HepG2 (cell line): ENCODE measurements around the gene HTRA3. TPM values are rescaled to one million over a fixed set of nuclear protein-coding genes. Genes with fewer than 3 reads are reported as not detected.

Experiments used
- ATAC-seq: fragments of 200-7000 bp; cut with Tn5 transposase; 3 replicates; pipeline ENCODE4 v1.9.1; 2020; ENCODE audit warnings: mild to moderate bottlenecking, moderate library complexity
- Bru-seq: library from RNA; stranded (reverse); fragments of 400-500 nt; gene quantifications from one replicate; lab custom pipeline; 2021; lab: Mats Ljungman, UMichigan
- BruChase-seq, 2 experiments: library from RNA; stranded (reverse); fragments of 400-500 nt; gene quantifications; one replicate each; lab custom pipeline; 2021; lab: Mats Ljungman, UMichigan
- BruUV-seq: library from RNA; stranded (reverse); fragments of 400-500 nt; replicated peaks from 2 replicates; lab custom pipeline; 2021; lab: Mats Ljungman, UMichigan
- CTCF ChIA-PET: fragments of 300-600 bp; formaldehyde crosslinking; extraction: SDS; loops from one replicate; lab custom pipeline; 2021; ENCODE audit warnings: low total read pairs, inconsistent platforms, low intra/inter-chr PET ratio; lab: Yijun Ruan, JAX
- POLR2A ChIA-PET: fragments of 350-600 bp; sonication (Branson Sonifier 250); formaldehyde crosslinking; loops from one replicate; lab custom pipeline; 2020; ENCODE audit warnings: antibody characterized with exemption, inconsistent platforms; lab: Yijun Ruan, JAX
- DNase-seq: peaks from one replicate; pipeline ENCODE4 v3.0.0-alpha.2; 2015; ENCODE audit warnings: low spot score
- FAIRE-seq: peaks from 3 replicates; lab custom pipeline; 2011; peaks lifted over from hg19 to GRCh38; lab: Jason Lieb, UNC
- H2AFZ ChIP-seq: one replicate; pipeline ENCODE4 v1.6.1; 2011; ENCODE audit warnings: low read length, inconsistent platforms
- H3K27ac ChIP-seq: fragments of 300-600 bp; 3 replicates; pipeline ENCODE4 v1.8.0; 2011; ENCODE audit warnings: mixed run types, mild to moderate bottlenecking, mixed read lengths, low read length, inconsistent platforms; ENCODE audit not compliant: insufficient read depth; ENCODE audit errors: extremely low read length
- H3K27me3 ChIP-seq, 2 experiments: fragments of 200-600 bp in 1 of 2; 2 replicates in 1 of 2; 3 replicates in 1 of 2; pipeline versions ENCODE4 v1.6.0 to v1.8.0; 2011; ENCODE audit warnings: low read length in 2 of 2, mild to moderate bottlenecking in 2 of 2, moderate library complexity in 2 of 2, inconsistent platforms in 1 of 2; ENCODE audit not compliant: insufficient read depth in 2 of 2, control insufficient read depth in 1 of 2
- H3K36me3 ChIP-seq, 2 experiments: fragments of 200-600 bp in 1 of 2; replicated peaks in 1 of 2; 2 replicates in 1 of 2; 3 replicates in 1 of 2; pipeline versions ENCODE4 v1.5.1 to v1.8.0; 2011; ENCODE audit warnings: low read length in 2 of 2, inconsistent platforms in 1 of 2; ENCODE audit not compliant: insufficient read depth in 2 of 2, control insufficient read depth in 1 of 2
- H3K4me1 ChIP-seq: 2 replicates; pipeline ENCODE4 v1.5.1; 2012; ENCODE audit warnings: low read length, inconsistent platforms; ENCODE audit not compliant: insufficient read depth
- H3K4me2 ChIP-seq: 2 replicates; pipeline ENCODE4 v1.6.0; 2011; ENCODE audit warnings: low read depth, low read length, inconsistent platforms
- H3K4me3 ChIP-seq, 3 experiments: fragments of 200-600 bp in 1 of 3; sonication (generic), shearing (Covaris generic) in 1 of 3; replicated peaks in 1 of 3; 2 replicates each; pipeline ENCODE4 v1.5.1; 2011 to 2016; ENCODE audit warnings: low read length in 3 of 3, inconsistent platforms in 2 of 3, low read depth in 2 of 3, mild to moderate bottlenecking in 2 of 3, control low read depth in 1 of 3, mixed read lengths in 1 of 3; ENCODE audit not compliant: insufficient read depth in 1 of 3
- H3K79me2 ChIP-seq: one replicate; pipeline ENCODE4 v1.6.1; 2011; ENCODE audit warnings: low read length, inconsistent platforms; ENCODE audit not compliant: insufficient read depth
- H3K9ac ChIP-seq: 2 replicates; pipeline ENCODE4 v1.6.0; 2011; ENCODE audit warnings: mild to moderate bottlenecking, low read depth, low read length, inconsistent platforms; ENCODE audit not compliant: insufficient read depth
- H3K9me3 ChIP-seq: 2 replicates; pipeline ENCODE4 v1.5.1; 2012; ENCODE audit warnings: mild to moderate bottlenecking, low read length
- H4K20me1 ChIP-seq: 2 replicates; pipeline ENCODE4 v1.6.0; 2011; ENCODE audit warnings: inconsistent platforms, mild to moderate bottlenecking, low read length, moderate library complexity; ENCODE audit not compliant: insufficient read depth
- KMT2A ChIP-seq: sonication (generic); formaldehyde crosslinking; IDR thresholded peaks from 2 replicates; pipeline ENCODE4 v1.4.0; 2020; ENCODE audit warnings: missing genetic modification reagents
- POGK ChIP-seq: sonication (generic); formaldehyde crosslinking; conservative IDR thresholded peaks from 2 replicates; pipeline ENCODE4 v1.8.0; 2022; ENCODE audit warnings: mild to moderate bottlenecking, moderate library complexity, missing genetic modification reagents
- UBTF ChIP-seq: sonication (generic); formaldehyde crosslinking; IDR thresholded peaks from 2 replicates; pipeline ENCODE4 v1.4.0; 2020; ENCODE audit warnings: mild to moderate bottlenecking, missing genetic modification reagents
- ZFP91 ChIP-seq: sonication (generic); formaldehyde crosslinking; IDR thresholded peaks from 2 replicates; pipeline ENCODE4 v1.9.0; 2022; ENCODE audit warnings: missing genetic modification reagents, mild to moderate bottlenecking, borderline replicate concordance
- ZNF687 ChIP-seq: sonication (generic); formaldehyde crosslinking; IDR thresholded peaks from 2 replicates; pipeline ENCODE4 v1.5.1; 2020; ENCODE audit warnings: mild to moderate bottlenecking, missing genetic modification reagents, moderate library complexity
- WGBS: methylation state at CpG from one replicate; pipeline ENCODE4 v1.1.6; 2017; ENCODE audit warnings: low lambda C conversion rate; 5-methylcytosine and 5-hydroxymethylcytosine counted together
- in situ Hi-C: cut with HindIII; loops from 2 replicates; pipeline ENCODE4 v1.10.0; 2017; ENCODE audit warnings: low pct_unique_long_range_greater_than_20kb; ENCODE audit not compliant: extremely low pct_ligation_motif_present
- intact Hi-C: fragments of 100-400 bp; cut with micrococcal nuclease; formaldehyde crosslinking; loops from one replicate; pipeline ENCODE4 v1.10.0; 2022; ENCODE audit not compliant: unreplicated experiment
- long read RNA-seq, 2 experiments: library from RNA in 1 of 2; library from polyadenylated mRNA in 1 of 2; stranded (forward) in 1 of 2; unstranded in 1 of 2; transcript quantifications; one replicate each; pipeline ENCODE4 v2.0.0, GENCODE V29; 2019 to 2022
- polyA minus RNA-seq, 3 experiments: library from RNA; depleted of rRNA, polyadenylated mRNA; stranded (reverse); fragments of >200 nt; gene quantifications; 2 replicates each; pipeline ENCODE4 v1.2.3, GENCODE V29; 2011; ENCODE audit warnings: low replicate concordance in 1 of 3
- polyA plus RNA-seq, 8 experiments: library from polyadenylated mRNA; depleted of rRNA in 3 of 8; stranded (reverse) in 7 of 8; unstranded in 1 of 8; fragments of >200 nt; fragmentation: Illumina TruSeq in 4 of 8; extraction: Trizol in 4 of 8; gene quantifications; 2 replicates each; pipeline versions ENCODE4 v1.2.1 to v1.2.3, GENCODE V29; 2011 to 2016; ENCODE audit warnings: low read depth in 4 of 8, missing spikeins in 1 of 8, mixed read lengths in 1 of 8; ENCODE audit not compliant: insufficient read depth in 1 of 8
- total RNA-seq, 5 experiments: library from RNA; depleted of rRNA; stranded (reverse); fragments of >200 nt; fragmentation: Illumina TruSeq; extraction: Trizol; gene quantifications; 2 replicates each; pipeline ENCODE4 v1.2.3, GENCODE V29; 2016; ENCODE audit warnings: low read depth in 1 of 5

The HTRA3 gene
- total RNA-seq (2016; rRNA removed; fragmentation: Illumina TruSeq; extraction: Trizol) = not detected in 2 replicates
- not detected in 2 replicates for total RNA-seq (2016; cell fraction: cytosol; rRNA removed; fragmentation: Illumina TruSeq; extraction: Trizol; ENCODE audit: low read depth)
- total RNA-seq (2016; cell fraction: insoluble cytoplasmic fraction; rRNA removed; fragmentation: Illumina TruSeq; extraction: Trizol) = 0.04 TPM in 1 of 2 replicates, not detected in the other
- not detected in 2 replicates for total RNA-seq (2016; cell fraction: membrane; rRNA removed; fragmentation: Illumina TruSeq; extraction: Trizol)
- total RNA-seq (2016; cell fraction: nucleus; rRNA removed; fragmentation: Illumina TruSeq; extraction: Trizol) = not detected in 2 replicates
- 0.16 and 0.17 TPM in 2 replicates for polyA plus RNA-seq (2011; rRNA removed)
- polyA plus RNA-seq (2011; cell fraction: cytosol; rRNA removed) = 0.12 and 0.31 TPM in 2 replicates
- 0.12 and 0.19 TPM in 2 replicates for polyA plus RNA-seq (2011; cell fraction: nucleus; rRNA removed)
- polyA plus RNA-seq (2012) = not detected in 2 replicates
- 0.07 TPM in 1 of 2 replicates, not detected in the other for polyA plus RNA-seq (2016; cell fraction: cytosol; fragmentation: Illumina TruSeq; extraction: Trizol; ENCODE audit: low read depth)
- polyA plus RNA-seq (2016; cell fraction: insoluble cytoplasmic fraction; fragmentation: Illumina TruSeq; extraction: Trizol; ENCODE audit: low read depth) = not detected in 2 replicates
- not detected in 2 replicates for polyA plus RNA-seq (2016; cell fraction: membrane; fragmentation: Illumina TruSeq; extraction: Trizol; ENCODE audit: low read depth)
- polyA plus RNA-seq (2016; cell fraction: nucleus; fragmentation: Illumina TruSeq; extraction: Trizol; ENCODE audit: insufficient read depth, low read depth) = not detected in 2 replicates
- polyA minus RNA-seq (2011; rRNA and poly(A)+ RNA removed; ENCODE audit: low replicate concordance) = 0.18 and 0.47 TPM in 2 replicates
- not detected in 2 replicates for polyA minus RNA-seq (2011; cell fraction: cytosol; rRNA and poly(A)+ RNA removed)
- not detected in 2 replicates for polyA minus RNA-seq (2011; cell fraction: nucleus; rRNA and poly(A)+ RNA removed)
- percentile 11 among the genes with signal in this experiment for Bru-seq, nascent RNA
- BruChase-seq, experiment 1, labeled RNA remaining after a 6-hour chase = percentile 3 among the genes with signal in this experiment
- BruChase-seq, experiment 2, labeled RNA remaining after a 2-hour chase = percentile 3 among the genes with signal in this experiment
- long read RNA-seq, experiment 1 = 0 reads
- long read RNA-seq, experiment 2 = 0 reads

- Histone ChIP-seq H3K4me1 (peaks cover 14% of the 10 kb centered on the region), H3K9ac (no peak within 1 kb of the TSS), H3K4me3 (peak within 1 kb of the TSS in 2 of 3 experiments; percentile 29 to 52; a peak in 3 of 6 replicates), H3K79me2 (no peaks in the 10 kb centered on the region), H3K27me3 (peaks cover 12 to 58% of the 10 kb centered on the region in 2 experiments), H3K9me3 (no peaks in the 10 kb centered on the region), H2AFZ (no peak within 1 kb of the TSS), H3K36me3 (no peaks in the 10 kb centered on the region), H3K4me2 (peak within 1 kb of the TSS; percentile 63), H4K20me1 (no peaks in the 10 kb centered on the region), H3K27ac (no peak within 1 kb of the TSS)
- in situ Hi-C loops = loop anchor here (5.0 kb wide), 1 partner anchor 133 kb away; no protein-coding TSS in a partner anchor
- intact Hi-C loops = no loop called here
- ChIA-PET POLR2A (no interaction called here), CTCF (no interaction called here)
- WGBS = 33% methylated on average over 10 of the region's 111 CpGs
- ATAC-seq = peak; percentile 49
- FAIRE-seq = no peak
- no TSS peak for BruUV-seq
- no peak for DNase-seq
- TF ChIP-seq POGK (CRISPR knock-in tag) (0 out of 2 replicates have a peak, but pooled peaks have one; percentile 28), ZNF687 (peak; percentile 49), ZFP91 (CRISPR knock-in tag) (peak; percentile 36; the same call in 1 of the 2 replicates), UBTF (CRISPR knock-in tag) (0 out of 2 replicates have a peak, but pooled peaks have one; percentile 24), KMT2A (CRISPR knock-in tag) (no peak)
Measured at GRCh38 chr4:8269535-8270417, at the start of gene HTRA3. TSS of gene HTRA3 (plus strand) at chr4:8269754. CDS start at chr4:8269969, 215 bp downstream.
